Caco-2 (cell line): ENCODE data around the gene LRRC26. TPM values are rescaled to one million over a fixed set of nuclear protein-coding genes. Genes with fewer than 3 reads are reported as not detected.

Experiments used
- BruUV-seq: library from RNA; stranded (reverse); fragments of 400-500 nt; replicated peaks from 2 replicates; lab custom pipeline; 2021; lab: Mats Ljungman, UMichigan
- CTCF ChIA-PET: fragments of 300-600 bp; sonication (Branson Sonifier 250); formaldehyde crosslinking; loops from one replicate; lab custom pipeline; 2022; ENCODE audit warnings: antibody characterized with exemption; lab: Charles Lee
- POLR2A ChIA-PET: fragments of 300-600 bp; sonication (Branson Sonifier 250); formaldehyde crosslinking; loops from one replicate; lab custom pipeline; 2022; ENCODE audit warnings: antibody characterized with exemption; lab: Charles Lee
- DNase-seq, 2 experiments: peaks; one replicate each; pipeline versions ENCODE4 v3.0.0 to v3.0.0-alpha.2; 2020 to 2022
- H3K27me3 ChIP-seq: replicated peaks from 2 replicates; pipeline ENCODE4 v1.6.0; 2011; ENCODE audit warnings: low read length; ENCODE audit not compliant: control insufficient read depth, insufficient read depth
- H3K36me3 ChIP-seq: 2 replicates; pipeline ENCODE4 v1.5.1; 2011; ENCODE audit warnings: low read length; ENCODE audit not compliant: control insufficient read depth, insufficient read depth
- H3K4me1 ChIP-seq: fragments of 250-450 bp; sonication (Bioruptor Pico); 2 replicates; pipeline ENCODE4 v1.5.1; 2020; ENCODE audit warnings: mild to moderate bottlenecking
- H3K4me3 ChIP-seq: 2 replicates; pipeline ENCODE4 v1.5.1; 2011; ENCODE audit warnings: low read depth, mild to moderate bottlenecking, control low read depth, low read length
- H3K9me3 ChIP-seq: fragments of 250-450 bp; sonication (Bioruptor Pico); 2 replicates; pipeline ENCODE4 v1.5.1; 2020; ENCODE audit warnings: mild to moderate bottlenecking, moderate library complexity
- H3K27ac Mint-ChIP-seq: one replicate; pipeline ENCODE4 v1.8.0; 2022; ENCODE audit warnings: mixed read lengths; ENCODE audit not compliant: unreplicated experiment
- H3K27me3 Mint-ChIP-seq: one replicate; pipeline ENCODE4 v1.8.0; 2022; ENCODE audit warnings: mixed read lengths; ENCODE audit not compliant: insufficient read depth, unreplicated experiment
- H3K36me3 Mint-ChIP-seq: one replicate; pipeline ENCODE4 v1.8.0; 2022; ENCODE audit warnings: mild to moderate bottlenecking, mixed read lengths; ENCODE audit not compliant: insufficient read depth, unreplicated experiment
- H3K4me1 Mint-ChIP-seq: one replicate; pipeline ENCODE4 v1.8.0; 2022; ENCODE audit warnings: low read depth, mixed read lengths; ENCODE audit not compliant: unreplicated experiment
- H3K4me3 Mint-ChIP-seq: one replicate; pipeline ENCODE4 v1.8.0; 2022; ENCODE audit warnings: mild to moderate bottlenecking, moderate library complexity, mixed read lengths; ENCODE audit not compliant: unreplicated experiment
- H3K9me3 Mint-ChIP-seq: one replicate; pipeline ENCODE4 v1.8.0; 2022; ENCODE audit warnings: mixed read lengths; ENCODE audit not compliant: unreplicated experiment
- intact Hi-C: fragments of 100-400 bp; cut with micrococcal nuclease; formaldehyde crosslinking; loops from one replicate; pipeline ENCODE4 v1.10.0; 2022; ENCODE audit not compliant: unreplicated experiment
- total RNA-seq: library from RNA; stranded (reverse); gene quantifications from 2 replicates; pipeline ENCODE4 v1.2.3, GENCODE V29; 2022
- TF ChIP-seq, protein P1 (sequence below), 2 experiments: fragments of 200-600 bp in 1 of 2; IDR thresholded peaks; 1 replicate in 1 of 2; 2 replicates in 1 of 2; pipeline versions ENCODE4 v1.5.1 to v1.8.0; 2011 to 2022; ENCODE audit warnings: antibody characterized with exemption in 1 of 2, control low read depth in 1 of 2, inconsistent platforms in 1 of 2, low read depth in 1 of 2, low read length in 1 of 2, mild to moderate bottlenecking in 1 of 2, moderate library complexity in 1 of 2; ENCODE audit not compliant: insufficient read depth in 1 of 2, severe bottlenecking in 1 of 2, unreplicated experiment in 1 of 2

LRRC26 gene
- total RNA-seq, 1 experiment from 2014 or later: 2.9 TPM

GRCh38 chr9:137148242-137148641 lies 21.6 kb downstream of the LRRC26 start:
- no peaks in the 10 kb centered on the region for H3K36me3 ChIP-seq
- intact Hi-C loops: no loop called here
- no TSS peak for BruUV-seq
- POLR2A ChIA-PET: no interaction called here
- CTCF ChIA-PET: no interaction called here
- DNase-seq: no peak
- TF ChIP-seq, protein P1, sequence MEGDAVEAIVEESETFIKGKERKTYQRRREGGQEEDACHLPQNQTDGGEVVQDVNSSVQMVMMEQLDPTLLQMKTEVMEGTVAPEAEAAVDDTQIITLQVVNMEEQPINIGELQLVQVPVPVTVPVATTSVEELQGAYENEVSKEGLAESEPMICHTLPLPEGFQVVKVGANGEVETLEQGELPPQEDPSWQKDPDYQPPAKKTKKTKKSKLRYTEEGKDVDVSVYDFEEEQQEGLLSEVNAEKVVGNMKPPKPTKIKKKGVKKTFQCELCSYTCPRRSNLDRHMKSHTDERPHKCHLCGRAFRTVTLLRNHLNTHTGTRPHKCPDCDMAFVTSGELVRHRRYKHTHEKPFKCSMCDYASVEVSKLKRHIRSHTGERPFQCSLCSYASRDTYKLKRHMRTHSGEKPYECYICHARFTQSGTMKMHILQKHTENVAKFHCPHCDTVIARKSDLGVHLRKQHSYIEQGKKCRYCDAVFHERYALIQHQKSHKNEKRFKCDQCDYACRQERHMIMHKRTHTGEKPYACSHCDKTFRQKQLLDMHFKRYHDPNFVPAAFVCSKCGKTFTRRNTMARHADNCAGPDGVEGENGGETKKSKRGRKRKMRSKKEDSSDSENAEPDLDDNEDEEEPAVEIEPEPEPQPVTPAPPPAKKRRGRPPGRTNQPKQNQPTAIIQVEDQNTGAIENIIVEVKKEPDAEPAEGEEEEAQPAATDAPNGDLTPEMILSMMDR (IDR thresholded peaks at IDR 0.05; ENCODE audit: insufficient read depth in 1 of 2, low read depth in 1 of 2, low read length in 1 of 2, severe bottlenecking in 1 of 2, unreplicated experiment in 1 of 2): no peak
- H3K4me1 Mint-ChIP-seq: no peaks in the 10 kb centered on the region
- peaks cover 8% of the 10 kb centered on the region for H3K27me3 Mint-ChIP-seq
- no peak overlapping the region for H3K27ac Mint-ChIP-seq
- H3K36me3 Mint-ChIP-seq: peaks cover 13% of the 10 kb centered on the region
- H3K27me3 ChIP-seq: no peaks in the 10 kb centered on the region
- H3K9me3 ChIP-seq: no peaks in the 10 kb centered on the region
- no peaks in the 10 kb centered on the region for H3K9me3 Mint-ChIP-seq
- H3K4me3 ChIP-seq: no peak overlapping the region
- no peaks in the 10 kb centered on the region for H3K4me1 ChIP-seq
- H3K4me3 Mint-ChIP-seq: no peak overlapping the region

- no peaks in the 10 kb centered on the region for H3K4me1 ChIP-seq
- DNase-seq: no peak
- no peaks in the 10 kb centered on the region for H3K9me3 Mint-ChIP-seq
- H3K4me3 ChIP-seq: no peak overlapping the region
- H3K27me3 ChIP-seq: no peaks in the 10 kb centered on the region
- H3K9me3 ChIP-seq: no peaks in the 10 kb centered on the region
- ChIA-PET POLR2A (no interaction called here), CTCF (no interaction called here)
- no peak overlapping the region for H3K4me3 Mint-ChIP-seq
- intact Hi-C loops: no loop called here
- peaks cover 13% of the 10 kb centered on the region for H3K36me3 Mint-ChIP-seq
- no peaks in the 10 kb centered on the region for H3K4me1 Mint-ChIP-seq
- H3K27me3 Mint-ChIP-seq: peaks cover 8% of the 10 kb centered on the region
- TF ChIP-seq, protein P1 (IDR thresholded peaks at IDR 0.05; ENCODE audit: insufficient read depth in 1 of 2, low read depth in 1 of 2, low read length in 1 of 2, severe bottlenecking in 1 of 2, unreplicated experiment in 1 of 2): no peak
- H3K36me3 ChIP-seq: no peaks in the 10 kb centered on the region
- H3K27ac Mint-ChIP-seq: no peak overlapping the region
- no TSS peak for BruUV-seq
Measured at GRCh38 chr9:137147793-137148160, 22.1 kb downstream of the LRRC26 start.

DNA sequence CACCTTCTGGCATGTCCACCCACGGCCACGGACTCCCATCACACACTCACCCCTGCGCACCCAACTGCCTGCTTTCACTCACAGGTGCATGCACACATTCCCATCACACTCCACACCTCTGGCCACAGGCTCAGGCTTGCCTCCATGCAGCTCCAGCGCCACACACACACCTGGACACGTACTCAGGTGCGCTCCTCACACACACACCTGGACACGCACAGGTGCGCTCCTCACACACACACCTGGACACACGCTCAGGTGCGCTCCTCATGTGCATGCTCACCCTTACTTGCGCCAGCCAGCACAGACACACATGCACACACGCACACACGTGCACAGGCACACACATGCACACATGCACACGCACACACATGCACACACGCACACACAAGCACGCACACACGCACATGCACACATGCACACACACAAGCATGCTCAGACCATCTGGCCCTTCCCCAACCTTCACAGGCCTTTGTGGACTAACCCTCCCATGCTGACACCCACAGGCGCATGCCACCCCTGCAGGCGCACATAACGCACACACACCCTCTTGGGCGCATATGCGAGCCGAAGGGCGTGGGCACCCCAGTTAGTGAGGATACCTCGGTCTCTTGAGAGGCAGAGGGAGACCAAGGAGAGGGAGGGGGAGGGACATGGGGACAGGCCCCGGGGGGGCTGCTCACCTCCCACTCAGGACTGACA lies 22.6 kb downstream of the LRRC26 start:
- CTCF ChIA-PET: no interaction called here

More for the DNA sequence above, 22.6 kb downstream of the LRRC26 start:
- Histone ChIP-seq H3K4me1 (no peaks in the 10 kb centered on the region), H3K9me3 (no peaks in the 10 kb centered on the region), H3K4me3 (no peak overlapping the region), H3K27me3 (no peaks in the 10 kb centered on the region), H3K36me3 (no peaks in the 10 kb centered on the region)
- H3K9me3 Mint-ChIP-seq: no peaks in the 10 kb centered on the region
- POLR2A ChIA-PET: no interaction called here
- intact Hi-C loops: no loop called here
- H3K27me3 Mint-ChIP-seq: peaks cover 11% of the 10 kb centered on the region
- no peak overlapping the region for H3K27ac Mint-ChIP-seq
- H3K36me3 Mint-ChIP-seq: peaks cover 13% of the 10 kb centered on the region
- no peaks in the 10 kb centered on the region for H3K4me1 Mint-ChIP-seq
- no peak for DNase-seq
- BruUV-seq: no TSS peak
- TF ChIP-seq, protein P1 (IDR thresholded peaks at IDR 0.05; ENCODE audit: insufficient read depth in 1 of 2, low read depth in 1 of 2, low read length in 1 of 2, severe bottlenecking in 1 of 2, unreplicated experiment in 1 of 2): no peak
- no peak overlapping the region for H3K4me3 Mint-ChIP-seq
